Islet of Langerhans (tissue), 1 donor: ENCODE results near the gene GPR89B.
A peak's percentile ranks its signal among the peaks of the same experiment; 100 is the strongest.
"Not testable (repeated sequence)": the region's sequence is repeated elsewhere in the genome, so short reads cannot be mapped to it uniquely, and the experiment has no call there.

Experiments
- FAIRE-seq: peaks from one replicate; lab custom pipeline; 2011; peaks lifted over from hg19 to GRCh38; lab: Jason Lieb, UNC

GPR89B gene

DNA sequence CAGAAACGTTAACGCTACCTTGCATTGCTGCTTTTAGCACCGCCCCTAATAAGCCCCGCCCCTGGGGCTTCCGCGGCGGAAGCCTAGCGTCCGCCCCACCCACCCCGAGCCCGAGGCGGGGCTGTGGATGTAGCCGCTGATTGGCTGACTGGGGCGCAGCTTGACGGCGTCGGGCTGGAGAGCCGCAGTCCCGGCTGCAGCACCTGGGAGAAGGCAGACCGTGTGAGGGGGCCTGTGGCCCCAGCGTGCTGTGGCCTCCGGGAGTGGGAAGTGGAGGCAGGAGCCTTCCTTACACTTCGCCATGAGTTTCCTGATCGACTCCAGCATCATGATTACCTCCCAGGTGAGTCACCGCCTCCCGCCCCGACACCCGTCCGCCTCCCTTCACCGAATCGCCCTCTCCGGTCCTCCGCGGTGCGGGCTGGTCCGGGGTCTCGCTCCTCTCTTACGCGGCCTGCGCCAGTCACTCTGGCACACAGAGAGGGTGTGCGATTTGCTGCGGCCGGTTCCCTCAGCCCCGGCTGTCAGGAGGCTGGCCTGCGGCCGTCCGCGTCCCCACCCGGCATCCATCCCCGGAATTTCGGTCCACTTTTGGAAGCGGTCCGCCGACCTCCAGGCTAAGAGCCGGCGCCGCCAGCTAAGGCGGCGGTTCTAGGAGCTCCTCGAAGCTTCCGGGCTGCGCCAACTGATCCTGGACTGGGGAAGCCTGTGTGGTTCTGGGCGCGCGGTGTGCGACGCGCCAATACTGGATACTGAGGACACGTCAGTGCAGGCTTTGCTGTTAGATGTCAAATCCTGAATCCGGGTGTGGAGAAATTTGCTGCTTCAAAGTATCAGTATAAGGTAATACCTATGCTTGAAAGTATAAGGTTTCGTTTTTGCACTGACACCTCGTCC, at the start of gene GPR89B:
TSS of gene GPR89B (plus strand) at position 185 of the 897 bp plus-strand sequence. CDS start at position 302, 117 bp downstream.
- peak; percentile 24 for FAIRE-seq

DNA sequence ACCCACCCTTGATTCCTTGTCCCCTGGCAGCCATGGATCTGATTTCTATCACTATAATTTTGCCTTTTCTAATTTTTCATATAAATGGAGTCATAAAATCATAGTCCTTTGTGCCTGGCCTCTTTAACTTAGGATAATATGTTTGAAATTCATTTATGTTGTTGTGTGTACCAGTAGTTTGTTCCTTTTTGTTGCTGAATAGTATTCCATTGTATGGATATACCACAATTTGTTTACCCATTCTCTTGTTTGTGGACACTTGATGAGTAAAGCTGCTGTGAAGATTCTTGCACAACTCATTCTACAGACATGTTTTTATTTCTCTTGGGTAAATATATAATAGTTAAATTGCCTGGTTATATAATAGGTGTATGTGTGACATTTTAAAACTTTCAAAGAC, 48.3 kb upstream of the GPR89B start:
- FAIRE-seq: no peak

DNA sequence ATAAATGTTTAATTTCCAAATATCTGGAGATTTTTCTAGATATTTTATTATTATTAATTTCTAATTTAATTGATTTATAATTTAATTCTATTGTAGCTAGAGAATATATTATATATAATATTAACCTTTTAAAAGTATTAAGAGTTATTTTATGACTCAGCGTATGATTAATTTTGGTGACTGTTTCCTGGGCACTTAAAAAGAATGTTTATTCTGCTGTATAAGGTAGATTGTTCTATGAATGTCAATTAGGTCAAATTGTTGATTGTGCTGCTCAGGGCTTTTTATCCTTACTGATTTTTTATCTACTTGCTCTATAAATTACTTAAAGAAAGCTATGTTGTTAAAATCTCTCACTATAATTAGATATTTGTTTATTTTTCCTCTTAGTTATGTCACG, 45.7 kb upstream of the GPR89B start:
- no peak for FAIRE-seq

DNA sequence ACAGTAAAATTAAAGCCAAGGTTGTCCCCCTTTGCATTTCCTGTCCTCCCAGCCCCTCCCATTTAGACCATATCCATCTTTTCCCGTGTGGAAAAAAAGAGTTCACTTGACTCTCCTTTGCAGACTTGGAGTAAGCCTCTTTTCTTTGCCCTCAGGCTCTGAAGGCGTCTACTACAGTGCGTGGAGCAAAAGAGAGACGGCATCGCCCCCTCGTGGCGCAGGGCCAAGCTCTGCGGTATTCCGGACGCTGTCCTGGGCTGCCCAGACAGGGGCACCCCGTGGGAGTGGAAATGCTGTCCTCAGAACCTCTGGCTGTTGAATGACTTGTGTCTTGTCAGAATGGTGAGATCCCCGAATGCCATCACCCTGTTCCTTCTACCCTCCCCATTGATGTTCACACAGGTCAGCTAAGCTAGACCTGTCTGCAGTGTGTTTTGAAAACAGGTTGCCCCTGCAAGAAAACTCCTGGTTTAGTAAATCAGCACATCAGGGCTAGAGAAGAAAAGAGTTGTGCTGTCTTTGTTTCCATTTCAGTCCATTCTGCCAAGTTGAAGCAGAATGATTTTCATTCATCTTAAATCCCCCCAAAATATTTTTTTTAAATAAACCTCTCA, 37.9 kb upstream of the GPR89B start:
- no peak for FAIRE-seq

DNA sequence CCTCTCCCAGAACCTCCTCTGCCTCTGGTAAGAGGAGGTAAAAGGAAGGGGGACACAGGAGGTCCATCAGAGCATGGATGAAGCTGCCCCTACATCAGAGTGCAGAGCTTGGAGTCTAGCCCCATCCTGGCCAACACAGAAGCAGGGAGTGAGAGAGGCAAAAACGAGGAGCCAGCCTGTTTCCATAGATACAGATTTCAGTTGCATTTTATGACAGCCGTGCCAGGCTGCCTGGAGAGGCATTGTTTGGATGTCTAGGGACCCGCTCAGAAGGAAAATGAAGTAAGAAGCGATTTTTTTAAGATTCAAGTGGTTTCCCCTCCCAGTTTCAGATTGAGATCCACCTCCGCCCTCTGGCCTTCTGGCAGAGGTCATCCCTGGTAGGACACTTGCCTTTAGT, 37.1 kb upstream of the GPR89B start:
- FAIRE-seq: no peak

DNA sequence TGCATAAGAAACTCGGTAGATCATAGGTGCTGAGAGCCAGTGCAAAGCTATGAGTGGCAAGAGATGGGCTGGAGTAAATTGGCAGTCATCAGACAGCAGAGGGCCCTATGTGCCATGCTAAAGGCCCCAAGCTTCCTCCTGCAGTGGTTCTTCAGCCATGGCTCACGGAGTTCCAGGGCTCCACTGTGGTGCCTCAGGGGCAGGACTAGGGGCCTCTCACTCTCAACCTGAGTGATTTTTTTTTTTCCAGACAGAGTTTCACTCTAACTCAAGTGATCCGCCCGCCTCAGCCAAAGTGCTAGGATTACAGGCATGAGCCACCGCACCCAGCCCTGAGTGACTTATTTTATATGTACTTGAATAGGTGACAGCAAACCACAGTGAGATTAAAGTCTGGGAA, 36.0 kb upstream of the GPR89B start:
- no peak for FAIRE-seq

DNA sequence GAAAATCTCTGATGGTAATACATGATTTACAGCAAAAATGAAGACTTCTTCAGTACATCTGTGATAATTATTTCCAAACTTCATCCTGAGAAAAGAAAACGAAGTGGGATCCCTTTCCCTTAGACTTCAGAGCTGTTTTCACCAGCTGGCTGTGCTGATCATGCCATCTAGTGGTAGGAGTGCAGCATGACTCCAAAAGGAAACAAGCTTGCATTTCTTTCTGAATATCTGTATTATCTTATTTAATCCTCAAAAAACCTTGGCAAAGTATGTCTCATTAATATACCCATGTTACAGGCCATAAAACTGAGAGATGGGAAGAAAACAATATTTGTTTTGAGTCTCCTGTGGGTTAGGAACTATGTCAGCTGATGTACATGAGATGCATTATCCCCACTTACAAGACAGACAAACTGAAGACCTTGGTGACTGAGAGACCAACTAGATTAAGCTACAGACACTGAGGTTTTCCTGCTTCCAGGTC, 35.4 kb upstream of the GPR89B start:
- FAIRE-seq: peak; percentile 94

DNA sequence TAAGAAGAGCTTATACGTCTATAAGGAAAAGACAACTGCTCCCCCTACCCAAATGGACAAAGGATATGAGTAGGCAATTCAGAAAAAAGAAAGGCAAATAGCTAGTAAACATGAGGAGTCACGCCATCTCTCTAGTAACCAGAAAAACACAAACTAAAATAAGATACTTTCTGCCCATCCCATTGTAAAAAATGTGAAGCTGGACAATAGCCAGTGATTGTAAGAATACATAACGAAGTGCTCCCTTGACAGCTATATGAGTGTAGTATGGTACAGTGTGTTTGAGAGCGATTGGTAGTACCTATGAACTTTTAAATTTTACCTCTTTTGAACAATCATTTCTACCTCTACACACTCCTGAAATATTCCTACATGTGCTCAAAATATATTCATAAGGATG, 33.1 kb upstream of the GPR89B start:
- FAIRE-seq: no peak

DNA sequence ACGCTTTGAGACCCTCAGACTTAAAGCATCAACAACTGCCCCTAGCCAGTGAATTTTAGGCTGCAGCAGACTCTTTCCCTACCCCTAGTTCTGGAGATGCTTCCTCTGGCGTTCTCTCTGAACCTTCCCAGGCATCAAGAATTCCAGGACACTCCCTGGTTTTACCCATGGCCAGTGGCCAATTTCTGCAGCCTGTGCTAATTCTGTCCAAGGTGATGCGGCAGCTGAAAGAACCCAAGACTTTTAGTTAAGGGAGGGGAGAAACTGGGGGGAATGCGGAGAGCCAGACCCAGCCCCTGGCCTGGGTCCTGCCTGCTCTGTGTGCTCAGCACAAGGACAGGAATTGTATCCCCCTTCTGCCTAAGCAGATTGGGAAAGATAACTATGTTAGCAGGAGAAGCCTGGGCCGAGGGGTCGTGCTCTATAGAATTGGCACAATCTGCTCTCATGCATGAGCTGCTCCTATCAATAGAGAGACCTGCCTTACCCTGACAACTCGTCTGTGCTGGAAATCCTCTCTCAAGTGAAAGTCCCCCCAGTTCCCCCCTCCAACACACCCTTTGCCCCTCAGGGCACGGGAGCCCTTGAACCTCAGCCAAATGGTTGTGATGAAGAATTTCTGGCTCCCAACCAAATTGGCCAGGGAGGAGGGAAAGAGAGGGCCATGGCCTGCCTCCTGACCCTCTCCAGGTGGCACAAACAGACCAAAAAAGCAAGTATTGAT, 31.0 kb upstream of the GPR89B start:
- FAIRE-seq: no peak

DNA sequence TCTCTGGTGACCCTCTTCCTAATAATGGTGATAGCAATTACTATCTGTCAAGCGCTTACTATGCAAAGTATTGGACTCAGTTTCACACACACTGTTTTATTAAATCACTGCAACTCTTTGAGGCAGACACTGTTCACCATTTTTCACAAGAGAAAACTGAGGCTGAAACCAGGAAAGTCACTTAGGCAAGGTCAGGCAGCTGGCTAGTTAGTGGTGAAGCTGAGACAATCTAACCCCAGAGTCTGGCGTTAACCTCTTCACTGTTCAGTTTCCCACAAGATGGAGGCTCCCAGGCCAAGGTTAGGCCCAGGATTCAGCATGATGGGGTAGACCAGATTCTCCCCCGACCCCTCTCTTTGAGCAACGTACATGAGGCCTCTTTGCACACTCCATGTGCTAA, 30.4 kb upstream of the GPR89B start:
- no peak for FAIRE-seq

DNA sequence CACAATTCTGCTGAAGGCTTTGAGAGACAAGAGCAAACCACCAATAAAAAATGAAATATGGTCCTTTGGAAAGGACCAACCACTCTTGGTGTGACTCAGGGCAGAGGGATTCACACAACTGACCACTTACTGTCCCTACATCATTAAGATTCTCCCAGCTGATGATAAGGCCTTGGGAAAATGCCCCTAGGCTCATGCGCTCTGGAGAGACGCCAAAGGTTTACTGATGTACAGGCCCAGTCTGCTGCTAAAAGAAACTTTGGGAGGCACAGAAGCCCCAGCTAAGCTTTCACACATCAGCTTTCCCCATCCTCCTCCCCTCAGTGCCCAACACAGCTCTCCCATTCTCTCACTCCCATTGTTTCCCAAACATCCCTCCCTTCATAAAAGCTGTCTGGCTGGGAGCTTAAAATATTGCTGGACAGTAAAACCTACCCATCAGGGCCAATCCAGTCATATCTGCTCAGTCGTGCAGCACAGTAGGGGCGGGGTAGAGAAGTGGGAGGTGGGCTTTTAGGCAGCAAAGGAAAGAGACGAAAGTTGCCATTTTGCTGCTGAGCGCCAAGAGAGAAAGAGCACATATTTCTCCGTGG, 25.9 kb upstream of the GPR89B start, which contains the start of gene GJA8:
TSS of gene GJA8 (plus strand) at position 543 of the 593 bp plus-strand sequence. CDS start 5,161 bp downstream, outside the sequence.
- FAIRE-seq: no peak

DNA sequence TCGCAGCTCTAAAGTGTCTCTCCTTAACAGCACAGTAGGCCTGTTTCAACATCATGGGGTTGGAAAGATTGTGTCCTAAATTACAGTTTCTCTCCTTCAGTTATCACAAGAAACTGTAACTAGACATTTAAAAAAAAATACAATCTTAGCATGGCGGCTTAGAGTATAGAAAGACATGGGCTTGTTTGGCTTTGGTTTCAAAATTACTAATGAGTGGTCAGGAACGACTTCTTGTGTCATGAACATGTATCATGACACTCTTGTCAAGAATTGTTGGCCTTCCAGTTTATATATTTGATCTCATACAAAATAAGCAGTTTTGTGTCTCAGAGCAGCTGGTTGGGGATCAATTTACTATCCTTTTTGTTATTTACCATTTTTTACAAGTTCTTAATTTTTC, 23.5 kb upstream of the GPR89B start:
- no peak for FAIRE-seq

DNA sequence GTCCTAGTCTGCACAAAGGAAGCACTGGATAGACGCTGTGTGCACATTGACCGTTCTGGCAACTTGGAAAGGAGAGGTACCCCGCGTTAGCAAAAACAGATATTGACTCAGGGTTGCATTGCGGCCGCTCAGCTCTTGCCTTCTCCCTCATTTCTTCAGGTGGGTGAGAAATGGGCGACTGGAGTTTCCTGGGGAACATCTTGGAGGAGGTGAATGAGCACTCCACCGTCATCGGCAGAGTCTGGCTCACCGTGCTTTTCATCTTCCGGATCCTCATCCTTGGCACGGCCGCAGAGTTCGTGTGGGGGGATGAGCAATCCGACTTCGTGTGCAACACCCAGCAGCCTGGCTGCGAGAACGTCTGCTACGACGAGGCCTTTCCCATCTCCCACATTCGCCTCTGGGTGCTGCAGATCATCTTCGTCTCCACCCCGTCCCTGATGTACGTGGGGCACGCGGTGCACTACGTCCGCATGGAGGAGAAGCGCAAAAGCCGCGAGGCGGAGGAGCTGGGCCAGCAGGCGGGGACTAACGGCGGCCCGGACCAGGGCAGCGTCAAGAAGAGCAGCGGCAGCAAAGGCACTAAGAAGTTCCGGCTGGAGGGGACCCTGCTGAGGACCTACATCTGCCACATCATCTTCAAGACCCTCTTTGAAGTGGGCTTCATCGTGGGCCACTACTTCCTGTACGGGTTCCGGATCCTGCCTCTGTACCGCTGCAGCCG, 20.3 kb upstream of the GPR89B start:
- no peak for FAIRE-seq

DNA sequence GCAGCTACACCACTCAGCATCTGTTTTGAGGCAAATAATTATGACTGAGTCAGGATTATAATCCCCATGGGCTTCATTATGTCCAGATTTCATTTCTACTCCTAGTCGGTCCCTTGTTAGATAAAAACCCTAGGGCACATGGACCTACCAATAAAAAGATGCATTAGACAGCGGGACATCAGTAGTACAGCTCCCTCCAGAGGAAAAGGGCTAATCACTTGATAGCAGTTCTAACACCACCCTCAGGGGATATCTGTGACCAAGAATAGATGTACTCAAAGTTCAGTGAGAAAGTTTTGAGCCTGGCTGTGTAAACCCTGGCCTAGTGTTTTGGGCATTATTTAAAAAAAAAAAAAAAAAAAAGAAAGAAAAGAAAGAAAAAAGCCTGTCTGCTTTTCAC, 15.7 kb upstream of the GPR89B start:
- no peak for FAIRE-seq

DNA sequence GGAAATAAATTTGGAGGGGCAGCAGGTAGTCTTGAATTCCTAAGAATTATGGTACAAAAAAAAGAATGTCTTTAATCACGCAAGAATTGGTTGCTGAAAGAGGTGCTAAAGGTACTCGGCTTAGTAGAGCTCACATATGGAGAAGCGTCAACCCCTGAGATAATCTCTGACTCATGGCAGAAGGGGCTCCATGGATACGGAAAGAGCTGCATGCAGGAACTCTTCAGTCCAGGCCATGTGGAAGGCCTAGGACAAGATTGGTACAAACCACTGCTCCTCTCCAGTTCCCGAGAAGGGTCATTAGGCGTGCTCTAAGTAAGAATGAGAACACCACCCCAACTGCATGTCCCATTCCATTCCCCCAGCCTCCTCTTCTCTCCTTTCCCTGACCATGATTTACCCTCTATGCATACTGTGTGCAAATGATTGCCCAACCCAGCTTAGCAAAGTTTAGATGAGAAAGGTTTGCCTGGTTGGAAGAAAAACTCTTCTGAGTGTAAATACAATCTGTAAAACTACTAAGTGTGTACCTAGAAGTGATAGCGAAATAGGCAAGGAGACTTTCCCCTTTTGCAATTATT, 14.8 kb upstream of the GPR89B start:
- no peak for FAIRE-seq

DNA sequence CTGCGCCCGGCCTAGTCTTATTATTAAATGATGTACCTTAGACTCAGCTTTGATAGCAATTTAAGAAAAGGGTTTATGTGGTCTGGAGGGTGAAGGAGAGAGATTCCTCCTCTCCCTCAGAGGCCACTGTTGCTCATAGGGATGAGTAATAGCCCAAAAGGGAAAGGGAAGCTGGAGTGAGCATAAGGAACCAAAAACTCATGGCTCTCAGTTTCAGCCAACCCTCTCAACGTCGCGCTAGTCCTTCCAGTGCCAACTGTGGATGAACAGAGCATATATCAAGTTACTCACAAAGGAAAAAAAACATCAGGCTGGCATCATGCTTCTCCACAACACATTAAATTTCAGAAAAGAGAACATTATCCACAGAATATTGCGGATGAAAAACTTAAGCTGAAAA, 8.3 kb upstream of the GPR89B start:
- no peak for FAIRE-seq

DNA sequence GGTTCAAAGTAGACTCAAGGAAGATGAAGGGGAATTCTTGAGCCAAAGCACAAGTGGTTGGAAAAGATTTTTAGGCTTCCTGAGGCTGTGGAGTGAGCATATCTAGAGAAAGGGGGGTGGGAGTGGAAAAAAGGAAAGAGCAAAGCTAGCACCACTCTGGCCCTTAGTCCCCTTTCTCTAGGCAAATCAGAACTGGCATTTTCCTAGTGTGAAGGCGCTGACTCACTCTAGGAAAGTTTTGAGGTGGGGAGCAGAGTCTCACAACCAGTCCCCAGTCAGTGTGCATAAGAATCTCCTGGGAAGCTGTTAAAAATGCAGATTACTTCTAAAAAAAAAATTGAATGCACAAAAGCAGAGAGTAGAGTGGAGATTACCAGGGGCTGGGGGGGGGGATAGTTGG, 3.4 kb upstream of the GPR89B start:
- no peak for FAIRE-seq

DNA sequence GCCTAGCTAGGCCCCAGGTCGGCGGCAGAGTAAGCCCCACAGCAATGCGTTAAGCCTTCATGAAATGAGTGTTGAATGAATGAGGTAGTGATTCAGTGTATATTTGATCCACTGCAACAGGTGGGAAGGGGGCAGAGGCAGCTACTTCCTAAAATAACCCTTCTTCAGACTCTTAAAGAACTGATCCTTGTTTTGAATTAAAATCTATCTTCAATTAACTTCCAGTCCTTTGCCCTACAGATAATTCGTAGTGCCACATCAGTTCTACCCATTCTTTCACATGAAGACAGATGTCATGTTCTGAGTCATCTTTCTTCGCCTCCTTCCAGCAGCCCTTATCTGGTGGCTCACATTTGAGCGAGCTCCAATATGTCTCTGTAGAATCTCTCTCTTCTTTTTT, 1.0 kb upstream of the GPR89B start:
- not testable (repeated sequence) for FAIRE-seq

DNA sequence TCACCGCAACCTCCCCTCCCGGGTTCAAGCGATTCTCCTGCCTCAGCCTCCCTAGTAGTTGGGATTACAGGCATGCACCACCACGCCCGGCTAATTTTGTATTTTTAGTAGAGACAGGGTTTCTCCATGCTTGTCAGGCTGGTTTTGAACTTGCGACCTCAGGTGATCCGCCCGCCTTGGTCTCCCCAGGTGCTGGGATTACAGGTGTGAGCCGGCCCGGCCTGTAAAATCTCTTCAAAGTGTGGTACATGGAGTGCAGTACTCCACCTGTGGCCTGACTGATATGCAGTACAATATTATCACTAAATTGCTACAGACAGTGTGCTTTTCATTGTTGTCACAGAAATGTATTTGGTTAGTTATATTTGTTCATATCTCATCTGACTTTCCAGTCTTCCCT, 531 bp upstream of the GPR89B start:
- FAIRE-seq: peak; percentile 100

DNA sequence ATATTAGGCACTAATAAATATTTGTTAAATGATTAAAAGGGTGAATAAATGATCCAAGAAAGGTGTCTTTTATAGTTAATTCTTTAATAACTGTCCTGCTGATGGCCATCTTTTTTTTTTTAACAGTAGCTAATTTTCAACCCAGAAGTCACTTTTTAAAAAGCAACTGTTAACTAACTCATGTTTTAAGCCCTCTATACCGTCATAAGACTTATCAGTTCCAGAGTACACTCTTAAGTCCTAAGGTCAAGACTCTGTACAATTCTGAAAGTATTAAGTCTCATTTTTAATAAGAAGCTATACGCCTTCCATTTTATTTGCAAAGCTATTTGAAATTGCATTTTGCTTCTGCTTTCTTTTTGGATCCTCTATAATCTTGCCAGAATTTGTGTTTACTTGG, 2.9 kb downstream of the GPR89B start:
- not testable (repeated sequence) for FAIRE-seq

DNA sequence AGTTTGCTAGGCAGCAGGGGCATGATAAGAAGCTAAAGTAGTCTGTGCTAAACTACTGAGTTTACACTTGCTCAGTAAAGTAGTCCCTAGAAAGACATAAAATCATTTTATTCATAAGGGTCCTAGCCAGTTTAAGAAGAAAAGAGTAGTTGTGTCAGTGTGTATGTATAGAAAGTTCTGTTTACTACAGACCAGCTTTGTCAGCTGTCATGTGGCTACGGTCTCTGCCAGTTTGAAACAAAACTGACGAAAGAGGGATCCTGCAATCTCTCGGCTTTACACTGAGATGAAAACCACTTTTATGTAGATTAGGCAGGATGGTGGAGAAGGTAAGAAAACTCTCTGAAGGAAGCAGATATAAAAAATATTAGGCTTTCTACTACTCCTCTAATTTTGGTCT, 7.1 kb downstream of the GPR89B start:
- not testable (repeated sequence) for FAIRE-seq
